HEK293 (cell line): ENCODE measurements around the gene ZNF688.

ENCODE experiments used
- CTCF ChIA-PET: fragments of 350-600 bp; formaldehyde crosslinking; extraction: SDS; loops from one replicate; lab custom pipeline; 2021; ENCODE audit warnings: antibody characterized with exemption; lab: Yijun Ruan, JAX
- POLR2A ChIA-PET: fragments of 300-600 bp; formaldehyde crosslinking; extraction: SDS; loops from one replicate; lab custom pipeline; 2020; ENCODE audit warnings: antibody characterized with exemption, inconsistent platforms; lab: Yijun Ruan, JAX
- H3K27ac ChIP-seq: fragments of 200-500 bp; sonication (Bioruptor generic); 2 replicates; pipeline ENCODE4 v1.5.1; 2014; ENCODE audit warnings: low read depth, low read length, control low read depth, inconsistent platforms; ENCODE audit errors: extremely low read depth
- H3K36me3 ChIP-seq, 2 experiments: fragments of 200-500 bp in 1 of 2; sonication (Bioruptor generic) in 1 of 2; 1 replicate in 1 of 2; 2 replicates in 1 of 2; pipeline ENCODE4 v1.5.1; 2014 to 2017; ENCODE audit warnings: inconsistent platforms in 2 of 2, low read length in 2 of 2; ENCODE audit not compliant: control insufficient read depth in 2 of 2, insufficient read depth in 1 of 2
- H3K4me1 ChIP-seq: fragments of 200-500 bp; sonication (Bioruptor generic); 2 replicates; pipeline ENCODE4 v1.5.1; 2014; ENCODE audit warnings: mild to moderate bottlenecking, low read length, inconsistent platforms; ENCODE audit not compliant: control insufficient read depth, insufficient read depth
- H3K4me3 ChIP-seq: 2 replicates; pipeline ENCODE4 v1.5.1; 2011; ENCODE audit warnings: low read depth, mild to moderate bottlenecking, control low read depth, low read length, moderate library complexity
- H3K9me3 ChIP-seq: fragments of 200-500 bp; sonication (Bioruptor generic); 2 replicates; pipeline ENCODE4 v1.5.1; 2014; ENCODE audit warnings: low read depth, low read length, inconsistent platforms; ENCODE audit not compliant: control insufficient read depth, insufficient read depth
- GFI1B ChIP-seq: fragments of 450-650 bp; formaldehyde crosslinking; IDR thresholded peaks from 2 replicates; pipeline ENCODE4 v1.5.1; 2016; ENCODE audit warnings: missing biosample characterization, missing genetic modification characterization
- GLIS1 ChIP-seq: fragments of 450-650 bp; formaldehyde crosslinking; IDR thresholded peaks from 2 replicates; pipeline ENCODE4 v1.5.1; 2016; ENCODE audit warnings: missing biosample characterization, missing genetic modification characterization
- SALL2 ChIP-seq: fragments of 450-650 bp; formaldehyde crosslinking; IDR thresholded peaks from 2 replicates; pipeline ENCODE4 v1.5.0; 2017; ENCODE audit warnings: missing biosample characterization, mild to moderate bottlenecking, missing genetic modification characterization, borderline replicate concordance
- SETDB1 ChIP-seq: IDR thresholded peaks from one replicate; pipeline ENCODE4 v1.6.1; 2017; ENCODE audit warnings: mild to moderate bottlenecking, low read length, moderate library complexity, mixed read lengths; ENCODE audit not compliant: insufficient read length
- ZBTB17 ChIP-seq: fragments of 450-650 bp; formaldehyde crosslinking; IDR thresholded peaks from 2 replicates; pipeline ENCODE4 v1.5.1; 2016; ENCODE audit warnings: missing biosample characterization, missing genetic modification characterization
- ZBTB26 ChIP-seq: fragments of 450-650 bp; formaldehyde crosslinking; optimal IDR thresholded peaks from 2 replicates; pipeline ENCODE3; 2016; ENCODE audit warnings: missing biosample characterization, mild to moderate bottlenecking, missing genetic modification characterization
- ZBTB48 ChIP-seq: fragments of 450-650 bp; formaldehyde crosslinking; IDR thresholded peaks from 2 replicates; pipeline ENCODE4 v1.5.1; 2016; ENCODE audit warnings: missing biosample characterization, missing genetic modification characterization
- ZBTB6 ChIP-seq: fragments of 450-650 bp; formaldehyde crosslinking; IDR thresholded peaks from 2 replicates; pipeline ENCODE4 v1.5.1; 2017; ENCODE audit warnings: missing biosample characterization, missing genetic modification characterization
- ZFHX2 ChIP-seq: fragments of 450-650 bp; formaldehyde crosslinking; conservative IDR thresholded peaks from 2 replicates; pipeline ENCODE4 v1.5.1; 2016; ENCODE audit warnings: missing biosample characterization, missing genetic modification characterization
- ZNF10 ChIP-seq: fragments of 450-650 bp; formaldehyde crosslinking; IDR thresholded peaks from 2 replicates; pipeline ENCODE4 v1.5.1; 2017; ENCODE audit warnings: missing biosample characterization, missing genetic modification characterization
- ZNF148 ChIP-seq: fragments of 450-650 bp; formaldehyde crosslinking; IDR thresholded peaks from 2 replicates; pipeline ENCODE4 v1.5.0; 2017; ENCODE audit warnings: missing biosample characterization, missing genetic modification characterization, borderline replicate concordance
- ZNF16 ChIP-seq: fragments of 450-650 bp; formaldehyde crosslinking; IDR thresholded peaks from 2 replicates; pipeline ENCODE4 v1.5.1; 2016; ENCODE audit warnings: low read depth, missing biosample characterization, missing genetic modification characterization
- ZNF169 ChIP-seq: fragments of 450-650 bp; formaldehyde crosslinking; IDR thresholded peaks from 2 replicates; pipeline ENCODE4 v1.5.1; 2016; ENCODE audit warnings: missing biosample characterization, missing genetic modification characterization
- ZNF18 ChIP-seq: fragments of 450-650 bp; formaldehyde crosslinking; IDR thresholded peaks from 2 replicates; pipeline ENCODE4 v1.5.1; 2016; ENCODE audit warnings: missing biosample characterization, missing genetic modification characterization
- ZNF184 ChIP-seq: fragments of 450-650 bp; IDR thresholded peaks from 2 replicates; pipeline ENCODE4 v1.5.1; 2018; ENCODE audit warnings: missing biosample characterization, mild to moderate bottlenecking, missing genetic modification characterization
- ZNF26 ChIP-seq: fragments of 450-650 bp; formaldehyde crosslinking; IDR thresholded peaks from 2 replicates; pipeline ENCODE4 v1.5.1; 2016; ENCODE audit warnings: missing biosample characterization, missing genetic modification characterization
- ZNF266 ChIP-seq: fragments of 450-650 bp; formaldehyde crosslinking; IDR thresholded peaks from 2 replicates; pipeline ENCODE4 v1.5.1; 2016; ENCODE audit warnings: missing biosample characterization, missing genetic modification characterization, low read depth
- ZNF391 ChIP-seq: fragments of 450-650 bp; formaldehyde crosslinking; IDR thresholded peaks from 2 replicates; pipeline ENCODE4 v1.5.1; 2016; ENCODE audit warnings: low read depth, missing biosample characterization, missing genetic modification characterization, borderline replicate concordance
- ZNF600 ChIP-seq: fragments of 450-650 bp; formaldehyde crosslinking; IDR thresholded peaks from 2 replicates; pipeline ENCODE4 v1.5.1; 2016; ENCODE audit warnings: missing biosample characterization, missing genetic modification characterization
- ZNF623 ChIP-seq: fragments of 450-650 bp; formaldehyde crosslinking; IDR thresholded peaks from 2 replicates; pipeline ENCODE4 v1.5.1; 2016; ENCODE audit warnings: missing biosample characterization, missing genetic modification characterization
- ZNF670 ChIP-seq: fragments of 450-650 bp; formaldehyde crosslinking; IDR thresholded peaks from 2 replicates; pipeline ENCODE4 v1.5.1; 2016; ENCODE audit warnings: missing biosample characterization, missing genetic modification characterization, low read depth
- ZNF704 ChIP-seq: fragments of 450-650 bp; formaldehyde crosslinking; IDR thresholded peaks from 2 replicates; pipeline ENCODE4 v1.5.1; 2016; ENCODE audit warnings: missing biosample characterization, missing genetic modification characterization
- ZSCAN4 ChIP-seq: fragments of 450-650 bp; formaldehyde crosslinking; IDR thresholded peaks from 2 replicates; pipeline ENCODE4 v1.5.1; 2017; ENCODE audit warnings: missing biosample characterization, missing genetic modification characterization
- ZSCAN5A ChIP-seq: fragments of 450-650 bp; formaldehyde crosslinking; IDR thresholded peaks from 2 replicates; pipeline ENCODE4 v1.5.1; 2016; ENCODE audit warnings: missing biosample characterization, missing genetic modification characterization

Gene ZNF688

GRCh38 chr16:30526823-30527634 is 44.5 kb downstream of the ZNF688 start:
- H3K27ac ChIP-seq, result peak overlapping the region; percentile 92
- peaks cover 6 to 31% of the 10 kb centered on the region in 2 experiments; a peak in 2 of 3 replicates for H3K36me3 ChIP-seq
- H3K9me3 ChIP-seq, result no peaks in the 10 kb centered on the region
- ChIA-PET CTCF (interaction anchor here (0.5 to 0.9 kb wide), 7 partner anchors 32 to 265 kb away, joined by 3 read pairs; no protein-coding TSS in a partner anchor), POLR2A (interaction anchor here (0.6 to 1.8 kb wide), 22 partner anchors 9 to 156 kb away, joined by 3 to 25 read pairs (median 4); partner anchors contain the start of genes SEPHS2, TBC1D10B, ZNF48 and ZNF688)
- H3K4me1 ChIP-seq, result peaks cover 9% of the 10 kb centered on the region
- H3K4me3 ChIP-seq, result peak overlapping the region; percentile 82
- TF ChIP-seq ZNF600 (tag by site-specific recombination) (peak; percentile 74), ZSCAN5A (peak; percentile 93), ZNF18 (no peak), ZNF623 (tag by site-specific recombination) (0 out of 2 replicates have a peak, but pooled peaks have one; percentile 21), ZNF169 (tag by site-specific recombination) (no peak), ZNF266 (no peak; the same call in 1 of the 2 replicates), ZNF16 (tag by site-specific recombination) (no peak), ZBTB17 (tag by site-specific recombination) (peak; percentile 92; the same call in 1 of the 2 replicates), SETDB1 (no peak), ZNF184 (tag by site-specific recombination) (no peak), ZNF670 (no peak), ZNF26 (tag by site-specific recombination) (no peak), ZNF148 (tag by site-specific recombination) (no peak), ZBTB48 (peak; percentile 75), ZNF704 (tag by site-specific recombination) (no peak), GFI1B (tag by site-specific recombination) (no peak; the same call in 1 of the 2 replicates), ZFHX2 (tag by site-specific recombination) (peak; percentile 62), ZNF10 (tag by site-specific recombination) (0 out of 2 replicates have a peak, but pooled peaks have one; percentile 27), SALL2 (tag by site-specific recombination) (no peak), ZNF391 (tag by site-specific recombination) (peak; percentile 82; the same call in 1 of the 2 replicates), ZSCAN4 (peak; percentile 40; the same call in 1 of the 2 replicates), ZBTB6 (tag by site-specific recombination) (peak; percentile 97), GLIS1 (tag by site-specific recombination) (peak; percentile 68), ZBTB26 (tag by site-specific recombination) (peak; percentile 98)
